Lung (tissue), 12 donors: ENCODE results near the gene ALDH4A1. TPM values are rescaled to one million over a fixed set of nuclear protein-coding genes. Genes with fewer than 3 reads are reported as not detected.

ENCODE experiments used
- ATAC-seq: fragments of 200-7000 bp; cut with Tn5 transposase; one replicate; pipeline ENCODE4 v1.9.1; 2020; ENCODE audit warnings: moderate number of reproducible peaks; ENCODE audit not compliant: insufficient read depth, low FRiP score
- DNase-seq, 3 donors: peaks; one replicate each; pipeline ENCODE4 v3.0.0-alpha.2; 2013 to 2017
- H3K27ac ChIP-seq, 2 donors: one replicate each; pipeline ENCODE4 v1.5.1; 2013; ENCODE audit warnings: mild to moderate bottlenecking in 2 of 2, moderate library complexity in 2 of 2, control low read depth in 1 of 2, inconsistent platforms in 1 of 2, low read depth in 1 of 2, low read length in 1 of 2
- H3K27me3 ChIP-seq, 3 donors: one replicate each; pipeline ENCODE4 v1.5.1; 2013; ENCODE audit warnings: low read length in 2 of 3; ENCODE audit not compliant: control insufficient read depth in 3 of 3, insufficient read depth in 3 of 3
- H3K36me3 ChIP-seq, 4 donors: one replicate each; pipeline ENCODE4 v1.5.1; 2013; ENCODE audit warnings: low read length in 4 of 4, mild to moderate bottlenecking in 1 of 4, moderate library complexity in 1 of 4; ENCODE audit not compliant: control insufficient read depth in 4 of 4, insufficient read depth in 4 of 4
- H3K4me1 ChIP-seq, 5 donors: one replicate each; pipeline ENCODE4 v1.5.1; 2013; ENCODE audit warnings: low read length in 5 of 5, mild to moderate bottlenecking in 2 of 5, moderate library complexity in 1 of 5; ENCODE audit not compliant: control insufficient read depth in 5 of 5, insufficient read depth in 5 of 5
- H3K4me3 ChIP-seq: one replicate; pipeline ENCODE4 v1.5.1; 2013; ENCODE audit warnings: mild to moderate bottlenecking, control low read depth, moderate library complexity
- H3K9ac ChIP-seq, 2 donors: one replicate each; pipeline ENCODE4 v1.5.1; 2013; ENCODE audit warnings: low read length in 2 of 2, control low read depth in 1 of 2; ENCODE audit not compliant: insufficient read depth in 1 of 2
- H3K9me3 ChIP-seq, 4 donors: one replicate each; pipeline ENCODE4 v1.5.1; 2013; ENCODE audit warnings: low read length in 3 of 4, mild to moderate bottlenecking in 1 of 4, moderate library complexity in 1 of 4; ENCODE audit not compliant: control insufficient read depth in 4 of 4, insufficient read depth in 3 of 4
- CTCF ChIP-seq: IDR thresholded peaks from 2 replicates; pipeline ENCODE4 v1.5.1; 2012; ENCODE audit warnings: mild to moderate bottlenecking; ENCODE audit errors: control extremely low read depth, extremely low read depth
- WGBS, 2 donors: extraction: QIAGEN DNeasy Blood & Tissue Kit; methylation state at CpG; one replicate each; pipeline ENCODE4 v1.1.7; 2013; 5-methylcytosine and 5-hydroxymethylcytosine counted together
- polyA plus RNA-seq, 2 donors: library from polyadenylated mRNA; stranded (reverse); fragments of 200-250 nt; gene quantifications; one replicate each; pipeline ENCODE4 v1.2.1, GENCODE V29; 2013
- total RNA-seq, 2 donors: library from RNA; depleted of rRNA in 1 of 2; stranded (reverse); fragments of >200 nt in 1 of 2; gene quantifications; one replicate each; pipeline ENCODE4 v1.2.1, GENCODE V29; 2014 to 2021
- donor health status: control.
- donor health status: control.
- donor health status: Bipolar disorder and iron deficiency.
- donor health status: healthy.
- donor health status: DM: yes; HTN: yes; CAD: no.

Gene ALDH4A1
- total and polyA plus RNA-seq, 4 donors, result 6.4 to 16.3 (median 11.2) TPM

- no peak for ATAC-seq
- H3K4me1 ChIP-seq, result peaks cover 1 to 24% (median 5%) of the 10 kb centered on the region in 5 donors
- no peaks in the 10 kb centered on the region for H3K9me3 ChIP-seq
- no peak overlapping the region for H3K27ac ChIP-seq
- no peaks in the 10 kb centered on the region for H3K27me3 ChIP-seq
- 44 to 72% methylated on average over 10 of the region's 10 CpGs for WGBS, 2 donors
- no peak overlapping the region for H3K4me3 ChIP-seq
- TF ChIP-seq CTCF, result no peak
- DNase-seq, result peak; percentile 72 to 88 (median 82)
- H3K9ac ChIP-seq, result no peak overlapping the region
- peaks cover 0 to 4% (median under 1%) of the 10 kb centered on the region in 4 donors for H3K36me3 ChIP-seq
Measured at GRCh38 chr1:18900303-18900841, 2.0 kb downstream of the ALDH4A1 start.

GRCh38 chr1:18899363-18900049, 2.8 kb downstream of the ALDH4A1 start:
- 71 to 78% methylated on average over 4 of the region's 4 CpGs for WGBS, 2 donors
- Histone ChIP-seq H3K4me1 (peaks cover 1 to 24% (median 5%) of the 10 kb centered on the region in 5 donors), H3K9ac (no peak overlapping the region), H3K27me3 (no peaks in the 10 kb centered on the region), H3K9me3 (no peaks in the 10 kb centered on the region), H3K36me3 (peaks cover 0 to 4% (median 2%) of the 10 kb centered on the region in 4 donors), H3K4me3 (no peak overlapping the region), H3K27ac (no peak overlapping the region)
- TF ChIP-seq CTCF, result no peak
- no peak for DNase-seq
- no peak for ATAC-seq

GRCh38 chr1:18898567-18898966, 3.8 kb downstream of the ALDH4A1 start:
- H3K36me3 ChIP-seq, result peaks cover 0 to 4% (median 2%) of the 10 kb centered on the region in 4 donors
- no peaks in the 10 kb centered on the region for H3K27me3 ChIP-seq
- H3K9ac ChIP-seq, result no peak overlapping the region
- no peak for ATAC-seq
- no peak overlapping the region for H3K4me3 ChIP-seq
- H3K9me3 ChIP-seq, result no peaks in the 10 kb centered on the region
- H3K27ac ChIP-seq, result no peak overlapping the region
- H3K4me1 ChIP-seq, result peaks cover 1 to 22% (median 5%) of the 10 kb centered on the region in 5 donors
- 93 to 95% methylated on average over 8 of the region's 8 CpGs for WGBS, 2 donors
- no peak for TF ChIP-seq CTCF
- no peak for DNase-seq
